BJ (cell line): Measurements from ENCODE around the gene PRKG1. TPM values are rescaled to one million over a fixed set of nuclear protein-coding genes. Genes with fewer than 3 reads are reported as not detected.

Experiments used
- CTCF ChIA-PET: fragments of 350-600 bp; formaldehyde crosslinking; extraction: SDS; loops from one replicate; lab custom pipeline; 2021; ENCODE audit warnings: antibody characterized with exemption, inconsistent platforms; lab: Yijun Ruan, JAX
- POLR2A ChIA-PET: fragments of 300-600 bp; sonication (Branson Sonifier 250); formaldehyde crosslinking; extraction: SDS; loops from one replicate; lab custom pipeline; 2021; ENCODE audit warnings: antibody characterized with exemption; lab: Charles Lee
- DNase-seq: peaks from one replicate; pipeline ENCODE4 v3.0.0-alpha.2; 2011; ENCODE audit warnings: low read depth
- H3K27me3 ChIP-seq: 2 replicates; pipeline ENCODE4 v1.6.0; 2011; ENCODE audit warnings: low read length; ENCODE audit not compliant: control insufficient read depth, insufficient read depth
- H3K36me3 ChIP-seq: 2 replicates; pipeline ENCODE4 v1.5.1; 2011; ENCODE audit warnings: low read length; ENCODE audit not compliant: control insufficient read depth, insufficient read depth
- H3K4me3 ChIP-seq: 2 replicates; pipeline ENCODE4 v1.5.1; 2011; ENCODE audit warnings: low read depth, mild to moderate bottlenecking, control low read depth, low read length
- CTCF ChIP-seq: IDR thresholded peaks from 2 replicates; pipeline ENCODE4 v1.5.1; 2011; ENCODE audit warnings: low read depth, mild to moderate bottlenecking, control low read depth, inconsistent platforms, low read length, moderate library complexity; ENCODE audit not compliant: insufficient read depth
- polyA plus RNA-seq: library from polyadenylated mRNA; depleted of rRNA; stranded (reverse); fragments of >200 nt; gene quantifications from 2 replicates; pipeline ENCODE4 v1.2.3, GENCODE V29; 2011

PRKG1 gene
- polyA plus RNA-seq, 1 experiment = 9.7 TPM

GRCh38 chr10:51169111-51169510 is 94.8 kb downstream of the PRKG1 start:
- Histone ChIP-seq H3K36me3 (no peaks in the 10 kb centered on the region), H3K27me3 (no peaks in the 10 kb centered on the region), H3K4me3 (no peak overlapping the region)
- ChIA-PET POLR2A (no interaction called here), CTCF (no interaction called here)
- DNase-seq = no peak
- no peak for TF ChIP-seq CTCF

- no peak for TF ChIP-seq CTCF
- no peaks in the 10 kb centered on the region for H3K27me3 ChIP-seq
- CTCF ChIA-PET = interaction anchor here (1.0 to 1.5 kb wide), 2 partner anchors 252 to 790 kb away, joined by 3 read pairs; no protein-coding TSS in a partner anchor
- no peak overlapping the region for H3K4me3 ChIP-seq
- POLR2A ChIA-PET = interaction anchor here (0.6 kb wide), 1 partner anchor 203 kb away, joined by 3 read pairs; no protein-coding TSS in a partner anchor
- no peaks in the 10 kb centered on the region for H3K36me3 ChIP-seq
- DNase-seq = no peak
Observed at GRCh38 chr10:51170518-51171245, 96.4 kb downstream of the PRKG1 start.

- ChIA-PET POLR2A (no interaction called here), CTCF (interaction anchor here (1.5 kb wide), 1 partner anchor 250 kb away, joined by 3 read pairs; no protein-coding TSS in a partner anchor)
- Histone ChIP-seq H3K36me3 (no peaks in the 10 kb centered on the region), H3K4me3 (no peak overlapping the region), H3K27me3 (no peaks in the 10 kb centered on the region)
- no peak for TF ChIP-seq CTCF
- no peak for DNase-seq
Observed at GRCh38 chr10:51171946-51172345, 97.7 kb downstream of the PRKG1 start.

- ChIA-PET CTCF (no interaction called here), POLR2A (no interaction called here)
- DNase-seq = peak; percentile 63
- TF ChIP-seq CTCF = no peak
- Histone ChIP-seq H3K4me3 (no peak overlapping the region), H3K27me3 (no peaks in the 10 kb centered on the region), H3K36me3 (no peaks in the 10 kb centered on the region)
Observed at GRCh38 chr10:51176976-51177695, 102.8 kb downstream of the PRKG1 start.

GRCh38 chr10:51178634-51179033 is 104.3 kb downstream of the PRKG1 start:
- Histone ChIP-seq H3K36me3 (no peaks in the 10 kb centered on the region), H3K27me3 (no peaks in the 10 kb centered on the region), H3K4me3 (no peak overlapping the region)
- no peak for DNase-seq
- CTCF ChIA-PET = interaction anchor here (0.8 kb wide), 1 partner anchor 9 kb away, joined by 3 read pairs; no protein-coding TSS in a partner anchor
- TF ChIP-seq CTCF = no peak
- POLR2A ChIA-PET = no interaction called here
